Measurements from ENCODE around the gene TMUB1. TPM values are rescaled to one million over a fixed set of nuclear protein-coding genes. Genes with fewer than 3 reads are reported as not detected.

TMUB1 gene
- total RNA-seq, 1 experiment from 2014 or later, result 32.9 TPM

DNA sequence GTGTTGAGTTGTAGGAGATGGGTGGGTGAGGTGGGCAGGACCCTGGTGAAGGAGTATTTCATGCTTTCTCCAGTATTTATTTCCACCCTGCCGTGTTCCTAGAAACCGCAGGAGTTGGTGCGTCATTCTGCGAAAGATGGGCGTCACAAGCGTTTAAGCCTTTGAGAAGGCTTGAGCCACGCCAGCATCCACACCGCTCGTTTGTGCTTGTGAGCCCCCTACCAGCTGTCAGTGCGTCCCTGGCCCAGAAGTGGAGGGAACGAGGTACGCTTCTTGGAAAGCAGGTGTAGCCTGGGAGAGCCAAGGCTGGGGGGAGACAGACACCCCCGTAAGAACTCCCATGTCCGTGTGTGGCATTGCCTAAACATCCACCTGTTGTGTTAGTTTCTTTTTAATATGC lies 8.7 kb upstream of the TMUB1 start:
- Histone ChIP-seq H3K27me3 (no peaks in the 10 kb centered on the region), H3K9me3 (no peaks in the 10 kb centered on the region), H3K4me3 (no peak overlapping the region), H3K36me3 (peaks cover 8% of the 10 kb centered on the region)
- no peak for DNase-seq

- H3K36me3 ChIP-seq, result peaks cover 8% of the 10 kb centered on the region
- no peaks in the 10 kb centered on the region for H3K27me3 ChIP-seq
- no peaks in the 10 kb centered on the region for H3K9me3 ChIP-seq
- H3K4me3 ChIP-seq, result no peak overlapping the region
- DNase-seq, result no peak
These were observed 8.1 kb upstream of the TMUB1 start for GRCh38 chr7:151091431-151091830.

DNA sequence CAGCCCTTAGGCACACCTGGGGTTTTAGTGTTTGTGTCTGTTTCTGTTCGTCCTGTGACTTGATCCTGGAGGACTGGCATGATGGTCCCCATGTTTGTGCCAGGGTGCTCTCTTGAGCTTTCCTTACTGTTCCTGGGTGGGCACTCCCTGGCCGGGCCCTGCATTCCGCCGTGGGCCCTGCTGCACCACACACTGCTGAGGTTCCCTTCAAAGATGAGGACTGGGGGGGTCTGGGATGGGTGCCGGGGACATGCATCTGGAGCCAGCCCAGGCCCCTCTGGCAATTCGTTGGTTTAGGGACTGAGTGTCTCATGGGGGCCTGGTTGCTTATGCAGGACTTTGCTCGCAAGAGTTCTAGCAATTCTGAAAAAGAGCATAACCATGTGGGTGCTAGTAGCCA lies 7.7 kb upstream of the TMUB1 start:
- no peak for DNase-seq

DNA sequence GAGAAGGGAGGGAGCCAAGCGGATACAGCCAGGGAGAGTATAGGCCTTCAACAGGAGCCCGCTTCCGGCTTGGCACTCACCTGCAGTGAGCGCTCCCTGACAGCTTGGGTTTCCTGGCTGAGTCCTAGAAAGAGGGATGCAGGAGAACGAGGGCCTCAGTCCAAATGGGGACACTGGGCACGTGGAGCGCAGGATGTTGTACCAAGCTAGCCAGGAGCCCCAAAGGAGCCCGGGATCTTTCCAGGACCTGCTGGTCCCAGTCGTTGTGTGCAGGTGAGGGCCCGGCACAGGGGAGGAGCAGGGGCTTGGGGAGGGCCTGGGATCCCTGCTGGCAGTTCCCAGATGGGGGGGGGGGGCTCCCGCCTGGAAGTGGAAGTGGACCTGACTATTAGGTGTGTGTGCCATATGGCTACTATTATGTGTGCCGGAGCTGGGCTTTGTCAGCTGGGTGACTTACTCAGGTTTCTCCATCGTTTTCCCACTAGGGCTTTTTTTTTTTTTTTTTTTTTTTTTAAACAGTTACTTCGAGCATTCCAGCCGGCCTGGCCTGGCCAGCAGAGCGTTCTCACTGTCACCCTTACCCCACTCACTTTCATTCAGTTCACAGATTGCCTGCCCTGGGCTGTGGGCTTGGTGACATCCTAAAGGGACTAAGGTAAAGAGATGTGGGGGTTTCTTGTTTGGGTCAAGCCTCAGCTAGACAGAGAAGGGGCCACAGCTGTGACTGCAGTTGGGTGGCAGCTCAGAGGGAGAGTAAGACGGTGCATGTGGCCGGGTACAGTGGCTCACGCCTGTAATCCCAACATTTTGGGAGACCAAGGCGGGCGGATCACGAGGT lies 6.8 kb upstream of the TMUB1 start:
- H3K36me3 ChIP-seq, result peaks cover 8% of the 10 kb centered on the region
- H3K4me3 ChIP-seq, result no peak overlapping the region

More for the DNA sequence above, 7.7 kb upstream of the TMUB1 start:
- Histone ChIP-seq H3K9me3 (no peaks in the 10 kb centered on the region), H3K27me3 (no peaks in the 10 kb centered on the region), H3K36me3 (peaks cover 8% of the 10 kb centered on the region), H3K4me3 (no peak overlapping the region)

DNA sequence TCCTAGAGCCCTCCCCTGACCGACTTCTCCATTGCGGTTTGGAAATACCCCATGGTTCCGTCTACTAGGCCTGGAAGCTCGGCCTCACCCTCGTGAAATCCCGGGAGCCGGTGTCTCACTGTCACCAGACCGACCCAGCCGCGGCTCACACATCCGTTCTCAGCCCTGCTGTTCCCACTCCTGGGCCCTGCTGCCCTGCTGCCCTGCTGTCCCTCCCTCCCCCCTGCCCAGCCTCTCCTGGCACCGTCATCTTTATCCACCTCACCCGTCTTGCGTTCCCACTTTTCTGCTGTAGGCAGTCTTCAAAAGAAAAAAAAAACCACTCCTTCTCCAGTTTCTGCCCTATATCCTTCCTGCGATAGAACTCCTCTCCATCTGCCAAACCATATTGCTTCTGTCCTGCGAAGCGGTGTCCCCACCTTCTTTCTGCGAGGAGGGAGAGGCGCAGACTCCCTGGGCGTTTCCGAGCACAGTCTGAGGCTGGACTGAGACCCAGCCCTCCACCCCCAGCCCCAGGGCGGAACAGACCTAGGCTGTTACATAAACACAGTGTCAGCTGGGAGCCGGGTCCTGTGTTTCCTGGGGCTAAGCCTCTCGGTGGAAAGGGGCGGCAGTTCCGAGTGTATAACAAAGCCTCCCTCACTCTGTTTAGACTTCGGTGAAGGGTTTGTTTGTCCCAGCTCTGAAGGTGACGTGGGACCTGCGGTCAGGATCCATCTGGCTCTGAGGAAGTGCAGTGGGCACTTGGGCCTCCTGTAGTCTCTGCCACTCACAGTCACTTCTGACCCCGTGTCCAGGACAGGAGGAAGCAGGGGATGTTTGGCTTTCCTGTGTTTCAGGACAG lies 5.8 kb upstream of the TMUB1 start:
- no peaks in the 10 kb centered on the region for H3K9me3 ChIP-seq
- peak; percentile 48 for DNase-seq
- H3K27me3 ChIP-seq, result no peaks in the 10 kb centered on the region
- H3K4me3 ChIP-seq, result peak overlapping the region; percentile 73
- H3K36me3 ChIP-seq, result peaks cover 8% of the 10 kb centered on the region

More for the DNA sequence above, 6.8 kb upstream of the TMUB1 start:
- no peak for DNase-seq
- H3K9me3 ChIP-seq, result no peaks in the 10 kb centered on the region
- no peaks in the 10 kb centered on the region for H3K27me3 ChIP-seq

DNA sequence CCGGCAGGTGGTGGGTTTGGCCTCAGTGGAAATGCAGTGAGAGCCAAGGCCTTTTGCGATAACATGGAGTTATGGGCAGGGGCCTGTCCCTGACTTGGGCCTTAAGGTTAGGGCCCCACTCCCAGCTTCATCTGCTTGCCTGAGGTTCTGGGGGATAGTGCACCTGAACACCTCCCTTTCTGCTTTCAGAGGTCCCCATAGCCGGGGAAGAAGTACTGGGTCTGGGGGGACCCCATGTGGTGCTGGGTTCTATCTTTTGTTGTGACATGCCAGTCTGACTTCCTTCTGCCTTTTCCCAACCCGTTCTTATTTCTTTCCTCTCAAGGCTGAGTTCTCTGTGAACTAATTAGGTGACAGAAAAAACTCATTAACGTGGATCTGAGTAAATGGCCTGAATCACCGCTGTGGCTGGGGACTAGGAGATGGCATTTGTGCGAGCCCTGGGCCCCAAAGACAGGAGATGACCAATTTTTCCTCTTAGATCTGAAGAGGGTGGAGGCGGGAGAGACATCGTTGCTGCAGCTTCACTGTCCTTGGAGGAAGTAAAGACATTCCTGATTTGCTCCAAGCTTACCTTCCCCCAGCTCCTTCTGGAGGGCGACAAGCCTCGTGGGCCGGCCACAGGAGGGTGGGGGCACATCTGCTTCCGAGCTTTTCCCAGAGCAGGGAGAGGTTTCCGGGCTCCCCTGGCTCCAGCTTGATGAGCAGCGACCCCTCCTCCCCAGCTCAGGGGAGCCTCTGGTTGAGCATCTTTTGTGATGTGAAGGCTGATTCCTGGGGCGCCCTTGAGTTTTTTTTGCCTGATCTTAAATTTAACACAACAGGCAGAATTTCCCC lies 4.9 kb upstream of the TMUB1 start:
- H3K36me3 ChIP-seq, result peaks cover 8% of the 10 kb centered on the region
- H3K4me3 ChIP-seq, result peak overlapping the region; percentile 73
- H3K27me3 ChIP-seq, result no peaks in the 10 kb centered on the region
- no peaks in the 10 kb centered on the region for H3K9me3 ChIP-seq
- DNase-seq, result no peak

DNA sequence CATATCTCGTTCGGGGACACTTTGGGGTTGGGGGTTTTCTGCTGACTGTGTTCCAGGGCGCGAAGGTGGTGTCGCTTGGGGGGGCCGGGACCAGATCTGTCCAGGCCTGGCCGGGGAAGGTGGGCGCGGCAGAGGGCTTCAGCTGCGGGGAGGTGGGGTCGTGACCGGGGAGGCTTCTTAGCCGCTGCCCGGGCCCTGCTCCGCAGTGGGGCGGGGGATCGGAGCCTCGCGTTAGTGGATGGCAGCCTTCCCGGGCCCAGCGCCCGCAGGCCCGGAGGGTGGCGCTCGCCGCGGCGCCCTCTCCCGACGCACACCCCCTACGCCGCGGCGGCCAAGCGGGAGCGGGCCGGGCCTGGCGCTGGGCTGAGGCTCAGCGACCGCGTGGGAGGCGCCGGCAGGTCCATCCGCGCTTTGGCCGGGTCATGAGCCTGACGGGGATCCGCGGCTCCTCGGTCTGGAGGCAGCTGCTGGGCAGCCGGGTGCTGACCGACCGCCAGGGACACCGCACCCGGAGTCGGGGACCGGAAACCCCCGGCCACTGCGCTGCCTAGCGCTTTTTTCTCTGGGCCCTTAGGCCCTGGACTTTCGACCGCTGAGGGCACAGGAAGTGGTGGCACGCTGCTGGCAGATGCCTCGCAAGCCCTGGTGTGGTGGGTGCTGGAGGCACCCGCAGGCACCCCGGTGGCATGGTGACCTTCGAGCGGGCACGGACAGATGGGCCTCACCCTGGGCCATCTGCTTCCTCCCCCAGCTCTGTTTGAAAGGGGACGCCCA lies 4.1 kb upstream of the TMUB1 start:
- Histone ChIP-seq H3K9me3 (no peaks in the 10 kb centered on the region), H3K27me3 (no peaks in the 10 kb centered on the region), H3K36me3 (peaks cover 8% of the 10 kb centered on the region), H3K4me3 (peak overlapping the region; percentile 73)
- peak; percentile 43 for DNase-seq

- H3K4me3 ChIP-seq, result peak overlapping the region; percentile 73
- DNase-seq, result peak; percentile 11
These were observed 3.5 kb upstream of the TMUB1 start for GRCh38 chr7:151086802-151087244.

DNA sequence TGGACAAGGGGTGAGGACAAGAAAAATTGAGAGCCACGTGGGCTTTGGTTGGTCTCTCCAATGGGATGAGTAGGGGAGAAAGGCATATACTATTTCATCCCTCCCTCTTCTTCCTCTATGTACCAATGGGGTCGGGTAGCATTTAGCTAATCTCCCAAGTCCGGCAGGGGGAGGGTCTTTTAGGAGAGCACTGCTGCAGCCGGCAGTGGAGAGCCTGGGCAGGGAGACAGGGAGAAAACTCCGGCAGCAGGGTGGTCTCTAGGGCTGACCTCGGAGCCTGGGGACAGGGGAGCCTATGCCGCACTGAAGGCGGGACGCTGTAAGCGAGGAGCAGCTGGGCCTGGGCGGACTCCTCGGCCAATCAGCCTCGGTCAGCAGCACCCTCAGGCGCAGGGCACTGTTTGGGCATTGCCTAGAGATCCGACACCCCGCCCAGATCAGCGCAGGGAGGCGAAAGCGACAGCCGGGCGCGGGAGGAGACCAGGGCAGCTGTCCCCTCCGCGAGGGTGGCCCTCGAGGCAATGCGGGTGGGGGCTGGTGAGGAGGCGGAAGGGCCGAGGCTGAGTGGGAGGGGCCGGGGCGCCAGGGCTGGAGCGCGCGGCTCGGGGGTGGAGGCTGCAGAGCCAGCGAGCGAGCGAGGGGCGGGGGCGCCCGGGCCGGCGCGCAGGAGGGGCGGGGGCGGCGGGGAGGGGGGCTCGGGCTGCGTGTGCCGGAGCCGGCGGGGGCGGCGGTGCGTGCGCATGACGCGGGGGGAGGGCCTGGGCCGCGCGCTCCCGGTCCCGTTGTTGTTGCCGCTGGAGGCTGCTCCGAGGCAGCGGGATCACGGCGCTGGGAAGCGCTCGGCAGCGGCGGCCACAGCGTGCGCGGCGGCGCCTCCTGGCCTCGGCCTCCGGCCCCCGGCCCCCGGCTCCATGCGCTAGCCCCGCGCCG lies 2.7 kb upstream of the TMUB1 start, which contains the start of gene AGAP3:
Gene AGAP3, plus strand, starts transcription at position 785 of the 930 bp plus-strand sequence. CDS start 267 bp downstream, outside the sequence.
- Histone ChIP-seq H3K27me3 (no peaks in the 10 kb centered on the region), H3K36me3 (peaks cover 9% of the 10 kb centered on the region), H3K4me3 (peak within 1 kb of the TSS; percentile 73), H3K9me3 (no peaks in the 10 kb centered on the region)
- peak; percentile 87 for DNase-seq

More at GRCh38 chr7:151086802-151087244, 3.5 kb upstream of the TMUB1 start:
- no peaks in the 10 kb centered on the region for H3K9me3 ChIP-seq
- no peaks in the 10 kb centered on the region for H3K27me3 ChIP-seq
- H3K36me3 ChIP-seq, result peaks cover 9% of the 10 kb centered on the region

DNA sequence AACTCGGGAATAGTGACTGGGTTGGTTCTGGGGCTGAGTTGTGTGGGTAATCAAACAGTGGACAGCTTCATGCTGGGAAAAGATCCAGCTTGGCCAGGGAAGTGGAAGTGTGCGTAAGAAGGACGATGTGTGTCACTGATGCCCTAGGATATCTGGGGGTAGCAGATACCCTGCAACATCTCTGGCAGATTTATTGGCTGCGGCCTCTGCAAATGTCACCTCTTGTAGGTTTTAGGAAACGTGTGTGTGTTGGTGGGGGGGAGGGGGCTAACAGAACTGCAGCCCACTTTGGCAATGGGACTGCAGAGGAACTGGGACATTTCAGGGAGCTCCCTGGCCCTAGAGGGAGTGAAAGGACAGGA lies 2.0 kb upstream of the TMUB1 start:
- no peaks in the 10 kb centered on the region for H3K27me3 ChIP-seq
- H3K36me3 ChIP-seq, result peaks cover 12% of the 10 kb centered on the region
- no peak for DNase-seq
- no peaks in the 10 kb centered on the region for H3K9me3 ChIP-seq
- peak overlapping the region; percentile 52 for H3K4me3 ChIP-seq

DNA sequence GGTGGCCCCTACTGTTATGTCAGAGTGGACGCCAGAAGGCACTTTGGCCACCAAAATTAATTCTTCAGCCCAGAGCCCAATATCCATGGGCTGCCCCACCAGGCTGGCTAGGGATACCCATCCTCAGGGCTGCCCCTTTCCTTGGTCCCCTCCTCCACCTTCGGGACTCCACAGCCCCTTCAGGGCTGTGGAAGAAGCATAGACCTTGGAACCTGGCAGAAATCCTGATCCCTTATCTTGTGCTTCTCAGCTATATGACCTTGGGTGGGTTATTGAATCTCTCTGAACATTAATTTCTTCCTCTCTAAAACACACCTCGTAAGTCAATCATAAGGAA lies 499 bp upstream of the TMUB1 start:
- H3K36me3 ChIP-seq, result peaks cover 12% of the 10 kb centered on the region
- H3K27me3 ChIP-seq, result no peaks in the 10 kb centered on the region
- DNase-seq, result no peak
- H3K4me3 ChIP-seq, result peak overlapping the region; percentile 89
- no peaks in the 10 kb centered on the region for H3K9me3 ChIP-seq

DNA sequence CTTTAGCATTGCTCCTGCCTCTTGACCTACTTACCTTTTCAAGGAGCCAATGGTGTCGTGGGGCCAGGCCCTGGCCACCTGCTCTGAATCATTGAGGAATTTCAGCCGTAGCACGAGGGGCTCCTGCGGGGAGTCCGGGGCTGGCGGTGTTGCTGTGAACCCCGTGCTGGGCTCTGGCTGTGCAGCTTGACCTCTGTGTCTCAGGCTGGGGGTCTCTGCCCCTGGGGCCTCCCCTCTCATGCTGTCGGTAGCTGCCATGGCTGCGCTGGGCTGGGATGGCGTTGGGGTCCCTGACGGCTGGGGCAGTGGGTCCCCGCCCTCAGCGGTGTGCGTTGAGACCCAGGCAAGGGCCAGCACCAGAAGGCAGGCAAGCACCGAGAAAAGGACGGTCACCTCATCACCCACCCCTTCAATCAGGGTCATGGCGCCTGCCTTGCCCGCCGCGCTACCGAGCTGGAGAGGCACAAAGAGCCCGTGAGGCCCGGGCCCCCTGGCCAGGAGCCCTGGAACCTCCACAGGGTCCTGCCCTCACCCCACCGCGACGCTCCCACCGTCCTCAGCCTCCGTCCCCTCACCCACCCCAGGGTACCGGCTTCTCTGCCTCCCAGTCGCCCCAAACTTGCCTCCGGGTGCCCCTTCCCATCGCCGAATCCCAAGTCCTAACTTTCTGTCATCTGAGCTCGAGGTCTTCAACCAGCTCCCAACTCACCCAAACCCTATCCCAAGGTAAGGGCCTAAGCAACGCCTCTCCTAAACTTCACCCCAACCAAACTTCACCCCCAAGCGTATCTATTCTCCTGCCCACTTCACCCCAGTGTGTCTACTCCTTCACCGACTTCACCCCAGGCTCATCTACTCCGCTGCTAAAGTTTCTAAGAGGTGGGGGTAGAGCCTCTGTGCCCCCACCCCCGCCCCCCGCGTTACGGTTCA lies 887 bp downstream of the TMUB1 start:
- Histone ChIP-seq H3K36me3 (peaks cover 11% of the 10 kb centered on the region), H3K27me3 (no peaks in the 10 kb centered on the region), H3K4me3 (peak overlapping the region; percentile 89), H3K9me3 (no peaks in the 10 kb centered on the region)
- no peak for DNase-seq

- Histone ChIP-seq H3K9me3 (no peaks in the 10 kb centered on the region), H3K4me3 (peak overlapping the region; percentile 89), H3K27me3 (no peaks in the 10 kb centered on the region), H3K36me3 (peaks cover 11% of the 10 kb centered on the region)
- DNase-seq, result peak; percentile 53
These were observed 1.9 kb downstream of the TMUB1 start for GRCh38 chr7:151081170-151082101.
